ENCODE results near the gene ZFHX3.
"Not testable (repeated sequence)": the region's sequence is repeated elsewhere in the genome, so short reads cannot be mapped to it uniquely, and the experiment has no call there.

Gene ZFHX3

GRCh38 chr16:72995882-72996270 lies 52.1 kb downstream of the ZFHX3 start:
- DNase-seq: not testable (repeated sequence)

GRCh38 chr16:72995151-72995881 lies 52.6 kb downstream of the ZFHX3 start:
- peak; percentile 2 for DNase-seq

GRCh38 chr16:72992142-72992601 lies 55.8 kb downstream of the ZFHX3 start:
- DNase-seq: no peak

- DNase-seq: no peak
These were observed 56.3 kb downstream of the ZFHX3 start for GRCh38 chr16:72991644-72992043.

GRCh38 chr16:72991211-72991610 lies 56.7 kb downstream of the ZFHX3 start:
- DNase-seq: no peak

- no peak for DNase-seq
These were observed 57.4 kb downstream of the ZFHX3 start for GRCh38 chr16:72990571-72990970.

GRCh38 chr16:72989579-72990551 lies 58.1 kb downstream of the ZFHX3 start:
- no peak for DNase-seq

- DNase-seq: not testable (repeated sequence)
These were observed 58.7 kb downstream of the ZFHX3 start for GRCh38 chr16:72989203-72989578.

GRCh38 chr16:72988569-72988968 lies 59.4 kb downstream of the ZFHX3 start:
- no peak for DNase-seq

GRCh38 chr16:72987480-72987901 lies 60.4 kb downstream of the ZFHX3 start:
- DNase-seq: no peak

- no peak for DNase-seq
These were observed 61.9 kb downstream of the ZFHX3 start for GRCh38 chr16:72985995-72986394.

- DNase-seq: no peak
These were observed 62.6 kb downstream of the ZFHX3 start for GRCh38 chr16:72985148-72985941.

- DNase-seq: no peak
These were observed 64.1 kb downstream of the ZFHX3 start for GRCh38 chr16:72983728-72984350.

- DNase-seq: no peak
These were observed 64.7 kb downstream of the ZFHX3 start for GRCh38 chr16:72983241-72983640.

GRCh38 chr16:72979974-72980373 lies 68.0 kb downstream of the ZFHX3 start:
- no peak for DNase-seq

GRCh38 chr16:72978212-72978611 lies 69.7 kb downstream of the ZFHX3 start:
- no peak for DNase-seq

- DNase-seq: no peak
These were observed 70.8 kb downstream of the ZFHX3 start for GRCh38 chr16:72977127-72977526.

- DNase-seq: no peak
These were observed 71.4 kb downstream of the ZFHX3 start for GRCh38 chr16:72976438-72977064.

GRCh38 chr16:72975809-72976437 lies 72.0 kb downstream of the ZFHX3 start:
- no peak for DNase-seq

- no peak for DNase-seq
These were observed 73.7 kb downstream of the ZFHX3 start for GRCh38 chr16:72974142-72974769.

Data from activated CD4-positive, alpha-beta T cell treated with anti-CD3 and anti-CD28 coated beads, Interleukin-2, Interleukin-6, amounts not matched to agents 100 ng/mL and 50 ng/mL, durations not matched to agents 16 hours and 8 hours (primary cell).